Measurements from ENCODE around the gene COL25A1.

COL25A1 gene

DNA sequence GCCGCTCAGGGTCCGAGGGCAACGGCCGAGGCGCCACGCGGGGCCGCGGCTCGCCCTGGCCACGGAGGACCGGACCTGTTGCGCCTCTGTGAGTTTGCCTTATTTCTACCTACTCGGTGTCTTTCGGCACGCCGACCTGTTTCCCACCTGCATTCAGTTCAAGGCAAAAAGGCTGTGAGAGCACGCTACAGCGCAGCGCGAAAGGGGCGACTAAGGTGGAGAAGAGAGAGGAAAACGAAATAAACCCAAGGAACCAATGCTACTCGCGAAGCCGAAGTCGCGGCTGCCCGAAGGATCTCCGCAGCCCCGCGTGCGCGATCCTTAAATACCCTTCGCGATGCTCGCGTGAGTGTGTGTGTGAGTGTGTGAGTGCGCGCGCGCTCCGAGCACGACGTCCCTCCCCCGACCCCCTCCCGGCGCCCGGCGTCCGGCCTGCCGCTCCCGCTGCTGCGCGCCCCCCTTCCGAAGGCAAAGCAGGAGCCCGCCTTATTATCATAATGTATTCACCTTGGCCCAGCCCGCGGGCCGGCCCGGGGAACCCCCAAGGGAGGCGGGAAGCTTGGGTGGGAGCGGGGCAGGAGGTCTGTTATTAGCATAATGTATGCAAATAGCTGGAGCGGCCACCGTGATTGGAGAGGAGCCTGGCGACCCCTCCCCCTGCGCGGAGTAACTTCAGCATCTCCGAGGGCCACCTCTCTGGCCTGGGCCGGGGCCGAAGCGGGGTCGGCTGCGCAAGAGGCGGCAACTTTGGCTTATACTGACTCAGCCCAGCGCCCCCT lies at the start of gene COL25A1:
TSS of gene COL25A1 (minus strand) at position 298 of the 779 bp plus-strand sequence.
- DNase-seq = peak; percentile 14

- no peak for DNase-seq
These were observed 47.7 kb upstream of the COL25A1 start for GRCh38 chr4:109350121-109350520.

GRCh38 chr4:109334129-109335105 lies 32.0 kb upstream of the COL25A1 start:
- no peak for DNase-seq

- DNase-seq = peak; percentile 19
These were observed 30.5 kb upstream of the COL25A1 start for GRCh38 chr4:109332926-109333464.

DNA sequence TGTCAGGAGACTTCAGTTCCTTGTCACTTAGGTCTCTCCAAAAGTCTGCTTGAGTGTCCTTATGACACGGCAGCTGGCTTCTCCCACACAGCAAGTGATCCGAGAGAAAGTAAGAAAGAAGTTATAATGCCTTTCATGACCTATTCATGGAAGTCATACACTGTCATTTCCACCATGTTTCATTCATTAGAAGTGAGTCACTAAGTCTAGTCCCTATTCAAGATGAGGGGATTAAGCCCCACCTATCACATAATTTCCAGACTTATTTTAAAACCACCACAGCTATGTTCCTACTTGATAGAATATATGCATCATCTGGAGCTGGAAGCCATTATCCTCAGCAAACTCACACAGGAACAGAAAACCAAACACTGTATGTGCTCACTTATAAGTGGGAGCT lies 25.2 kb upstream of the COL25A1 start:
- no peak for DNase-seq

GRCh38 chr4:109325698-109326097 lies 23.2 kb upstream of the COL25A1 start:
- DNase-seq = no peak

GRCh38 chr4:109323348-109323747 lies 20.9 kb upstream of the COL25A1 start:
- no peak for DNase-seq

DNA sequence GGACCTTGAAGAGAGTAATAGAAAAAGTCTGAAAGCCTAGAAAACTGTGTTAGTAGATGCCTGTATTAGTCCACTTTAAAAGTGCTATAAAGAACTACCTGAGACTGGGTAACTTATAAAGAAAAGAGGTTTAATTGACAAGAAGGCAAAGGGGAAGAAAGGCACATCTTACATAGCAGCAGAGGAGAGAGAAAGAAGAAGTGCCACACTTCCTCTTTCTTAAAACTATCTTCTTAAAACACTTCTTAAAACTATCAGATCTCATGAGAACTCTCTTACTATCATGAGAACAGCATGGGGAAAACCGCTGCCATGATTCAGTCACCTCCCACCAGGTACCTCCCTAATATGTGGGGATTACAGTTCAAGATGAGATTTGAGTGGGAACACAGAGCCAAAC lies 18.8 kb upstream of the COL25A1 start:
- DNase-seq = no peak

GRCh38 chr4:109319684-109320083 lies 17.2 kb upstream of the COL25A1 start:
- DNase-seq = no peak

DNA sequence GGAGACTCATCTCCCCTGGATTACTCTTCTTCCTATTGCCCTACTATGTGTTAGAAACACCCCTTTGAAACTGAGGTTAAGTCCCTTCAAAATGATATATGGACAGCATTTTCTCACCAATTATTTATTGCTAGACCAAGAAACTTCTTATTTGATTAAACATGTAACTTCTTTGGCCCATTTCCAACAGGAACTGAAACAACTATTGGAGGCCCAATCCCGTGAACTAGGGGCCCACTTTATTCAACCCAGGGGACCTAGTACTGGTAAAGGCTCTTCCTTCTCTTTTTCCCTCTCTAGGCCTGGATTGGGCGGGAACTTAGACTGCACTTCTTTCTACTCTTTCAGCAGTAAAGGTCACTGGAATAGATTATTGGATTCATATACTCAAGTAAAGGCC lies 16.7 kb upstream of the COL25A1 start:
- DNase-seq = no peak

DNA sequence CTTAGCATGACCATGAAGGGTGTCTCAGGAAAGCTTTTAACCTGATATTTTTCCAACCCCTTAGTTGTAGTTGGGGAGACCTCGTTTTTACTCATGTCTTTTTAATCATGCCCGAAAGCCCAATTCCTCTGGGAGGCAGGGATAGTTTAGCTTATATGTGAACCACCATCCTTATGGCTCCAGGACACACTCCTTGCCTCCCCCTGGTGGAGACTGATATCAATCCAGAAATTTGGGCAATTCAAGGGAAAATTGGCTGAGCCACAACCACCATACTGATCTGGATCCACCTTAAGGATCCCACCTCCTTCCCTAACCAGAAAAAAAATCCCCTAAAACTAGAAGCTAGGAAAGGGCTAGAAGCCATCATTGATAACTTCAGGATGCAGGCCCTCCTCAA lies 13.4 kb upstream of the COL25A1 start:
- no peak for DNase-seq

DNA sequence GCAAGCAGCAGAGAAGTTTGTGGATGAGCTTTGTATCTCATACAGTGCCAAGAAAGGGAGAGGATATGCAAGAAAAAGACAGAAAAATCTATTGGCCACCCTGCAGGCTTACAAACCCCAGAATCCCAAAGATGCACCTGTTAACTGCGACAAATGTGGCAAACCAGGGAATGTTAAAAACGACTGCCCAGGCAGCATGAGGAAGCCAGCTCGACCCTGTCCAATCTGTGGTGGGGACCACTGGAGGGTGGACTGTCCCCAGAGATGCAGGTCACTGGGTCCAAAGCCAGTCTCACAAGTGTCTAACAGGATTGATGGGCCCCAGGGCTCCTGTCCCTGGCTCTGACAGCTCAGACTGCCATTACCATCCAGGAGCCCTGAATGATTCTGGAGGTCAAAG lies 12.9 kb upstream of the COL25A1 start:
- no peak for DNase-seq

DNA sequence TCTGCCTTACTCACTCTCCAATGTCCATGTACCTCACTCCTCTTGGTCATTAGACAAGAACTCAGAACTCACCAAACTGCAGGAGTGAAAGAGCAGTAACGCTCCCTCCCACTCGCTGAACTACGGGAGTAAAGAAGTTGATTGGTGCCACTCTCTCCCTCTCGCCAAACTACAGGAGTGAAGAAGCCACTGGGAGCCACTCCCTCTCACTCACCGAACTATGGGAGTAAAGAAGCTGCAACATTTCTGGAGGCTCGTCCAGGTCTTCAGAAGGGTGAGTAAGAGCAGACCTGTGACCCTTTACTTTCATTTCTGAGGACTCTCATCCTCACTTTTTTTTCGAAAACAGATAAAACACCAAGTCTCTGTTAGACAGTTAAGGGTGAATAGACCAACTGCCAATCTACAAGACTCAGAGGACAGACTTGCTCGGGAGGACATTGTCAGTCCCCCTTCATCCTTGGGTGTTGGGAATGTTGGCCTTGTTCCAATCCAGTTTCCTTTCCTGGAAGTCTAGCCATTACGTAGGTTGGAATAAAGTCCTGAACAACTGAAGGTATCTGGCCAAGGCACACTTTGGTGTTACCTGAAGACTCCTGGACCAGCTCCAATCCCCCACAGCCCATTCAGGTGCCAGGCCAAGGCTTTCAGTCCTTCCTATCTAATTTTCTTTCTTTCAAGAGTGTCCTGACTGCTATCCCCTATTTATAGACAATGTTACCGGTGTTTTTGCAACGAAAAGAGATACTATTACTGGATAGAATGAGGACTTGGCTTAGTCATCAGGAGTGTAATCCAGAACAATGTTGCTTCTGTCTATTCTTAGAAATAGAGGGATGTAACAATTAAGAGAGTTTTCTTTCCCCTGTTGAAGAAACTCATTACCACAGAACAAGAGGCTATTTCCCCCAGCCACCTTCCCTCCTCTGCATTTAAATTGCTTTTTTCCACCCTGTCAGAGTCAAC lies 11.0 kb upstream of the COL25A1 start:
- no peak for DNase-seq

DNA sequence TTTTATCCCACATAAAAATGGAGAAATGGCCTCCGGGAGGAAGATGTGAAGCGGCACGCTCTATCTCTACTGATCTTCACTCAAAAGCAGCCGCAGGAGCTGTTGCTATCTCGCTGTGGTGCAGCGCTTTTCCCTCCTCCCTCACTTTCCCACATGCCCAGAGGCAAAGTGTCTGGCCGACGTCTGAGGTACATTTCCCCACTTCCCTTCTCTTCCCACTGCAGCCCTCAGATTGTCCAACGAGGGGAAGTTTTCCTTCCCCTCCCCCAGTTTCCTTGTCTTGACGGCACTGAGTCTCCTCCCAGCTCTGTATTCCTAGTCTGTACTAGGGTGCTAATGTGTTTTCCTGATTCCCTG lies 660 bp upstream of the COL25A1 start:
- DNase-seq = no peak

DNA sequence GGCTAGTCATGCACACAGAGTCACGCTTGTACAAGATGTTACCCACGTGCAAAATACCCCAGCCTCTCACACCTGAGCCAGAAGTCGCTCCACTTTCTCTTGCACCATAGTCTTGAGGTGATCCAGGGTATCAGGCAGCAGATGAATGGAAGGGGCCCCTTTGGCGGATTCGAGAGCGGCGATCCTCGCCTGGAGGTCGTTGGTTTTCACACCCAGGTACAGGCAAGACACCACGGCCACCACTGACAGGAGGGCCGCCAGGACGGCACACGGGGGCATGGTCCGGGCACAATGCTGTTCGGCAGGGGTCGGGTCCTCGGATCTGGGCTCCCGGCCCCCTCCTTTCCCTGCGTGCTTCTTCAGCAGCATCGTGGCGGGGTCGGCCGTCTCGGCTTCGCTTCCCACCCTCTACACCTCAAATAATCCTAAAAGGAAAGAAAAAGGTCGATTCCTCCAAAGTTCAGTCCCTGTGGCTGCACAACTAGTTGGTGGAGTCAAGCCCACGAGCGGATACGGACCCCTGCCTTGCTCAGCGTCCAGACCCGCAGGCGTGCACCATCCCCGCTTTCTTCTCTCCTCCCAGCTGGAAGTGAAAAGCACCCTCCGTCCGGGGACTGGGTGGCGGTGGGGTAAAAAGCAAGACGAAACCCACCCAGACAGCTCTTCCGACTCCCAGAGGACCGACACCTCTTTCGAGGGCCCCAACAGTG lies 652 bp downstream of the COL25A1 start:
- no peak for DNase-seq

GRCh38 chr4:109298279-109299010 lies 4.0 kb downstream of the COL25A1 start:
- peak; percentile 7 for DNase-seq

- DNase-seq = no peak
These were observed 5.9 kb downstream of the COL25A1 start for GRCh38 chr4:109296527-109296926.

DNA sequence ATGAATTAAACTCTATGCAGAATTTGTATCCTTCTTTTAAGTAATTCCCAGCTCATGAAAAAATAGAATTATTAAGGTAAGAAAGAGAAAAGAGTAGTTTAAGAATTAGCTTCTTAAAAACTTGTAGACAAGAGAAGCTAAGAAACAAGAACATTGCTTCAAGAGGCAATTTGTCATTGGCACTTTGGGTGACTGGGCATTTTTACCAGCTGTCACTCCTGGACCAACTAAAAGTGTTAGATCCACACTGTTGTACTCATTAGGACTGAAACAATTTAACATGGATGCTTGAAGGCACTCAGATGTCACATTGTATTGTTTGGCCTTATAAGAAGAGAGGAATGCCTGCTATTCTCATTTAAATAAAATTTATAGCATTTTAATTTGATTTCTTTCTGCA lies 7.4 kb downstream of the COL25A1 start:
- DNase-seq = no peak

GRCh38 chr4:109294468-109295020 lies 7.9 kb downstream of the COL25A1 start:
- no peak for DNase-seq

DNA sequence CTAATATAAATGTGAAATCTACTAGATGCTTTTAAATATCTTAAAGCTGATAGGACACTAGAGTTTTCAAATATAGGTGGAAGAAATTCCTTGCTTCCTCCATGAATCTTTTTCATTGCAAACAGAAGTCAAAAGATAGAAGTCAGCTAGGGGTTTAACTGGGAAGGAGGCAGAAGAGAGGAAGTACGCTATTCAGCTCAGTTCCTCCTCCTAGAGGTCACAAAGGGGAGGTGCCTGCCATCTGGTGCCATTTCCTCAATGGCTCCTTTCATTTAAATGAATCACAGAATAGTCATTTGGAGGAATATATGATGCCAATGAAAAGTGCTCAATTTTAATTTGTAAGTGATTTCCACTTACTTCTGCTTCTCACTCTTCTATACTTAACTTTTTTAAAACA lies 8.5 kb downstream of the COL25A1 start:
- peak; percentile 50 for DNase-seq
